HL-60 (cell line): ENCODE results near the gene KLHL21.

Experiments
- POLR2AphosphoS5 ChIP-seq: IDR thresholded peaks from 2 replicates; pipeline ENCODE4 v1.6.1; 2012; ENCODE audit warnings: low read depth
- REST ChIP-seq: IDR thresholded peaks from 2 replicates; pipeline ENCODE4 v1.6.1; 2012; ENCODE audit warnings: low read depth; ENCODE audit not compliant: insufficient replicate concordance
- TF ChIP-seq, protein P1 (sequence below): IDR thresholded peaks from one replicate; pipeline ENCODE4 v1.5.1; 2011; ENCODE audit warnings: low read length, control low read depth, inconsistent platforms; ENCODE audit not compliant: insufficient read depth

DNA sequence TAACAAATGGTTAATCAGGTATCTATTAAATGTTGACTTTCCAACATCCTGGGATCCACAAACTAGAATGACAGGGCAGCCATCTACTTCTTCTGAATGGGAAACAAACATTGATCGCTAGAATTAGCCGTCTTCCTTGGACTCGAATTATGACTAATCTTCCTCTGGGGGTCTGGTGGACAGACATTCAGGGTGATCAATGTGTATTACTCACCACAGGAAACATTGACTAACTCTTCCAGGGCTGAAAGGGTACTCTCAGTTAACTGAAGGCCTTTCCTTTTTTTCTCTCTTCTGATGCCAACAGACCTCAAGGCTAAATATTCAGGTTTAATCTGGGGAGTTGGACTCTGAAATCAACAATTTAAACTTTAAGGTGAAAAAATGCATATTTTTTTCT, 57.8 kb downstream of the KLHL21 start:
- TF ChIP-seq, protein P1, sequence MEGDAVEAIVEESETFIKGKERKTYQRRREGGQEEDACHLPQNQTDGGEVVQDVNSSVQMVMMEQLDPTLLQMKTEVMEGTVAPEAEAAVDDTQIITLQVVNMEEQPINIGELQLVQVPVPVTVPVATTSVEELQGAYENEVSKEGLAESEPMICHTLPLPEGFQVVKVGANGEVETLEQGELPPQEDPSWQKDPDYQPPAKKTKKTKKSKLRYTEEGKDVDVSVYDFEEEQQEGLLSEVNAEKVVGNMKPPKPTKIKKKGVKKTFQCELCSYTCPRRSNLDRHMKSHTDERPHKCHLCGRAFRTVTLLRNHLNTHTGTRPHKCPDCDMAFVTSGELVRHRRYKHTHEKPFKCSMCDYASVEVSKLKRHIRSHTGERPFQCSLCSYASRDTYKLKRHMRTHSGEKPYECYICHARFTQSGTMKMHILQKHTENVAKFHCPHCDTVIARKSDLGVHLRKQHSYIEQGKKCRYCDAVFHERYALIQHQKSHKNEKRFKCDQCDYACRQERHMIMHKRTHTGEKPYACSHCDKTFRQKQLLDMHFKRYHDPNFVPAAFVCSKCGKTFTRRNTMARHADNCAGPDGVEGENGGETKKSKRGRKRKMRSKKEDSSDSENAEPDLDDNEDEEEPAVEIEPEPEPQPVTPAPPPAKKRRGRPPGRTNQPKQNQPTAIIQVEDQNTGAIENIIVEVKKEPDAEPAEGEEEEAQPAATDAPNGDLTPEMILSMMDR: no peak
- TF ChIP-seq REST (no peak), POLR2AphosphoS5 (no peak)
